ENCODE measurements around the gene MLNR. TPM values are rescaled to one million over a fixed set of nuclear protein-coding genes. Genes with fewer than 3 reads are reported as not detected.

Gene MLNR
- total RNA-seq, 1 donor, result not detected

DNA sequence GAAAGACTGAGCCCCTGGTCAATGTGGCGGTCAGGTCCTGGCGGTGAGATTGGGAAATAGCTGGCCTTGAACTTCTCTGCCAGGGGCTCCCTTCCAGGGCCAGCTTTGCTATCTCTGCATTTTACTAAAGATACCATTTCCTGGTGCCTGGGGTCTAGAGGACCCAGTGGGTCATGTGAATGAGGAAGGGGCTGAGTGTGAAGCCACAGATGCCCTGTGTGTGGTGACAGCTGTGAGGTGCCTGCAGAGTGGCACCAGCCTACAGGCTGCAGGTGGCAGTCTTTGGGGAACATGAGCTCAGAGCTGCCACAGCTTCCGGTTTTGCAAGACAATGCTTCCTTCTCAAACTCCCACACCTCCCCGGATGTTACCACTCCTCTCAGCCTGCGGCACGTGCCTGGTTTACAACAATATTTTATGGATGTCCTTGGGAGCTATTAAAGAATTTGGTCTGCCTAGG, 5.2 kb upstream of the MLNR start:
- DNase-seq (ENCODE audit: low read depth), result peak; percentile 30
- TF ChIP-seq, protein P1, sequence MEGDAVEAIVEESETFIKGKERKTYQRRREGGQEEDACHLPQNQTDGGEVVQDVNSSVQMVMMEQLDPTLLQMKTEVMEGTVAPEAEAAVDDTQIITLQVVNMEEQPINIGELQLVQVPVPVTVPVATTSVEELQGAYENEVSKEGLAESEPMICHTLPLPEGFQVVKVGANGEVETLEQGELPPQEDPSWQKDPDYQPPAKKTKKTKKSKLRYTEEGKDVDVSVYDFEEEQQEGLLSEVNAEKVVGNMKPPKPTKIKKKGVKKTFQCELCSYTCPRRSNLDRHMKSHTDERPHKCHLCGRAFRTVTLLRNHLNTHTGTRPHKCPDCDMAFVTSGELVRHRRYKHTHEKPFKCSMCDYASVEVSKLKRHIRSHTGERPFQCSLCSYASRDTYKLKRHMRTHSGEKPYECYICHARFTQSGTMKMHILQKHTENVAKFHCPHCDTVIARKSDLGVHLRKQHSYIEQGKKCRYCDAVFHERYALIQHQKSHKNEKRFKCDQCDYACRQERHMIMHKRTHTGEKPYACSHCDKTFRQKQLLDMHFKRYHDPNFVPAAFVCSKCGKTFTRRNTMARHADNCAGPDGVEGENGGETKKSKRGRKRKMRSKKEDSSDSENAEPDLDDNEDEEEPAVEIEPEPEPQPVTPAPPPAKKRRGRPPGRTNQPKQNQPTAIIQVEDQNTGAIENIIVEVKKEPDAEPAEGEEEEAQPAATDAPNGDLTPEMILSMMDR (IDR thresholded peaks at IDR 0.05; ENCODE audit: insufficient read depth, low read depth, low read length), result no peak

DNA sequence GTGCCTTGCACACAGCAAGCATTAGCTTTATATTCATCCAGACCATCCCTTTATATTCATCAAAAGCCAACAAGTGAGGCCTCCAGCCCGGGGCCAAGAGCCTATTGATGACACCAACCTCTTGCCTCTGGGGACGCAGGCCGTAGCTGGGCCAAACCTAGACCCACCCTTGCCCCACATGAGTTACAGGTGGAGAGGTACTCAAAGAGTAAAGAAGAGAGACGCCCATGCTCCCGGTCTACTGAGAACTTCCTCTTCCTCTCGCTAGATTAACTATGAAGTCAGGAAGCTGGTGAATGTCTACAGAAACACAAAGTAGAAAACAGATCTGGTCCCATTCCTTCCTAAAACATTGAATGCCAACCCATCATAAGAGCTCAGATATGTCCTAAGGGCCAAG, 3.8 kb upstream of the MLNR start:
- TF ChIP-seq, protein P1 (IDR thresholded peaks at IDR 0.05; ENCODE audit: insufficient read depth, low read depth, low read length), result no peak
- no peak for DNase-seq (ENCODE audit: low read depth)
- no peak overlapping the region for H3K4me3 ChIP-seq (ENCODE audit: low read depth, low read length)

More for the DNA sequence above, 5.2 kb upstream of the MLNR start:
- no peak overlapping the region for H3K4me3 ChIP-seq (ENCODE audit: low read depth, low read length)

DNA sequence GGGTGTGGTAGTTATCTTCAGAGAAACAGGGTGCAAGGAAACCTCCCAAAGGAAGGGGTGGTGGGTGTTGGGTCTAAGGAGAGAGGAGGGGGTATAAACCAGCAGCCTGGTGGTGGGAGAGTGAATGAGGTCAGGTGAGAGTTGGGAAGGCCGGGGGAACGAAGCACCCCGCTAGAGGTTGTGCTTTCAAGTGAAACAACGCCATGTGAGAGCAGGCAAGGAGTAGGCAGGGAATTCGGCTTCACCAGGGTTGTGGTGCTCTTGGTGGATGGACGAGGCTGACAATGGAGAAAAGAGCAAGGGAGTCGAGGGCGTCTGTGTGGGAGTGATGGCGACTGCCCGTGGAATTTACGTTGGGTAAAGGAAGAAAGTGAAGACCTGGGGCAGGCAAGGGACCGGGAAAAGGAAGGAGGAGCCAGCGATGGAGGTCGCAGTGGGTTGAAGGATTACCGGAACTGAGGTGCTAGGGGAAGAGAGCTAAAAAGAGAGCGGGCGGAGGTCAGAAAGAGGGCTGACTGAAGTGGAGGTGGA, 2.1 kb upstream of the MLNR start:
- TF ChIP-seq, protein P1 (IDR thresholded peaks at IDR 0.05; ENCODE audit: insufficient read depth, low read depth, low read length), result no peak
- H3K4me3 ChIP-seq (ENCODE audit: low read depth, low read length), result no peak overlapping the region
- no peak for DNase-seq (ENCODE audit: low read depth)

DNA sequence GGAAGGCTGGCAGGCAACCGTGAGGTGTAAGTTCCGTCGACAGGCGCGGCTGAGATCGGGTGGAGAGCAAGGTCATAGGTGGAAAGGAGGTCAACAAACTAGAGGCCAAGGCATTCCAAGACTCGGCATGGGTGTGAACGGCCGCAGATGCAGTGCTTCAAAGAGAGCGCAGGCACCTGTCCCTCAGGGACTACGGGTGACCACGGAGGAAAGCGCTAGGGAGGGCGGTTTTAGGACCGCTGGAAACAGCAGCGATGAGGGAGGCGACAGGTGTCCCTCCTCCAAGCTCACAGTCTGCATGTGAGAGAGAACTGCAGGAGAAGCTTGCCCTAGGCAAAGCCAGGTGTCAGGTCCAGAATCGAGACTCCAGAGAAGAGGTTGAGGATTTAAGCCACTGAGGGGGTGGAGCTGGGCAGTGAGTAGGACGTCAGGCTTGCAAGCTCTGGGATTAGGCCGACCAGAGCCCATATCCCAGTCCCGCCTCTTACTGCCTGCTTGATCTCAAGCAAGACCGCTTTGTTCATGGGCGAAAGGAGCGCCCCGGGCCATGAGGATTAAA, 1.6 kb upstream of the MLNR start:
- no peak overlapping the region for H3K4me3 ChIP-seq (ENCODE audit: low read depth, low read length)
- TF ChIP-seq, protein P1 (IDR thresholded peaks at IDR 0.05; ENCODE audit: insufficient read depth, low read depth, low read length), result no peak
- peak; percentile 17 for DNase-seq (ENCODE audit: low read depth)

DNA sequence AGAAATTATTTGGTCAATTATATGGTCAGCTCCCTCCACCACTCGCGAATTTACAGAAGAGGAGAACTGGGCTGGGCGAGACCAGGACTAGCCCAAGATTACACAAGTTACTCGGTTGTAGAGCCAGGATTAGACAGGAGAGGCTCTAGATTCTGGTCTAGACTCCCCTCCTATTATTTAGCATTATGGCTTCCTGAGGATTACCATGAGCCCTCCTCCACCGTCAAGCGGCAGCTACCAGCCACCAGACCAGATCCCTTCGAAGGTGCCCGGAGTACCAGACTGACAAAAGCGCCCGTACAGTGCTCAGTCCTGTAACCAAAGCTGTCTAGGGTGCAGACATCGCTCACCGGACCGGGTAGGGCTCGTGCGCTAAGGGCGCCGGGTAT, 497 bp upstream of the MLNR start:
- H3K4me3 ChIP-seq (ENCODE audit: low read depth, low read length), result peak overlapping the region; percentile 38
- TF ChIP-seq, protein P1 (IDR thresholded peaks at IDR 0.05; ENCODE audit: insufficient read depth, low read depth, low read length), result no peak
- no peak for DNase-seq (ENCODE audit: low read depth)

DNA sequence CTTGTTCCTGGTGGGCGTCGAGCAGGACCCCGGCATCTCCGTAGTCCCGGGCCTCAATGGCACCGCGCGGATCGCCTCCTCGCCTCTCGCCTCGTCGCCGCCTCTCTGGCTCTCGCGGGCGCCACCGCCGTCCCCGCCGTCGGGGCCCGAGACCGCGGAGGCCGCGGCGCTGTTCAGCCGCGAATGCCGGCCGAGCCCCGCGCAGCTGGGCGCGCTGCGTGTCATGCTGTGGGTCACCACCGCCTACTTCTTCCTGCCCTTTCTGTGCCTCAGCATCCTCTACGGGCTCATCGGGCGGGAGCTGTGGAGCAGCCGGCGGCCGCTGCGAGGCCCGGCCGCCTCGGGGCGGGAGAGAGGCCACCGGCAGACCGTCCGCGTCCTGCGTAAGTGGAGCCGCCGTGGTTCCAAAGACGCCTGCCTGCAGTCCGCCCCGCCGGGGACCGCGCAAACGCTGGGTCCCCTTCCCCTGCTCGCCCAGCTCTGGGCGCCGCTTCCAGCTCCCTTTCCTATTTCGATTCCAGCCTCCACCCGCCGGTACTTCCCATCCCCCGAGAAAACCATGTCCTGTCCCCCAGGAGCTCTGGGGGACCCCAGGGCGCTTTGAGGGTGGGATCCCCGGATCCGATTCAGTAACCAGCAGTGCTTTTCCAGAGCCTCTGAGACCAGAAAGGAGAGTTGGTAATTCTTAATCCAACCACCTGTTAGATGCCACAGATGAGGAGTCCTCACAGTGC, 885 bp downstream of the MLNR start:
- peak overlapping the region; percentile 38 for H3K4me3 ChIP-seq (ENCODE audit: low read depth, low read length)
- DNase-seq (ENCODE audit: low read depth), result no peak

More for the DNA sequence above, 885 bp downstream of the MLNR start:
- TF ChIP-seq, protein P1 (IDR thresholded peaks at IDR 0.05; ENCODE audit: insufficient read depth, low read depth, low read length), result no peak

Data from fibroblast of villous mesenchyme (primary cell).